C4-2B (cell line): ENCODE data around the gene ATRNL1.

Source experiments
- CTCF ChIP-seq: fragments of 450-650 bp; conservative IDR thresholded peaks from 2 replicates; pipeline ENCODE4 v1.5.1; 2017; ENCODE audit warnings: mild to moderate bottlenecking
- ZFX ChIP-seq: fragments of 450-650 bp; IDR thresholded peaks from 2 replicates; pipeline ENCODE4 v1.6.1; 2017

- TF ChIP-seq CTCF (no peak), ZFX (no peak)
Observed at GRCh38 chr10:115045499-115045898, 47.7 kb upstream of the ATRNL1 start.
